Dendritic cell treated with granulocyte-macrophage colony-stimulating factor and Interleukin-4, amounts not matched to agents 40 ng/mL and 50 ng/mL, for 4 days (primary cell): ENCODE data around the gene ATOSA.

Source experiments
- H3K27ac Mint-ChIP-seq: one replicate; pipeline ENCODE4 v1.8.0; 2022; ENCODE audit warnings: mild to moderate bottlenecking, mixed read lengths
- H3K27me3 Mint-ChIP-seq: one replicate; pipeline ENCODE4 v1.8.0; 2022; ENCODE audit warnings: mild to moderate bottlenecking, mixed read lengths
- H3K36me3 Mint-ChIP-seq: one replicate; pipeline ENCODE4 v1.8.0; 2022; ENCODE audit warnings: low read depth, mixed read lengths
- H3K4me1 Mint-ChIP-seq: one replicate; pipeline ENCODE4 v1.8.0; 2022; ENCODE audit warnings: low read depth, mixed read lengths
- H3K4me3 Mint-ChIP-seq: one replicate; pipeline ENCODE4 v1.8.0; 2022; ENCODE audit warnings: mild to moderate bottlenecking, moderate library complexity, mixed read lengths
- H3K9me3 Mint-ChIP-seq: one replicate; pipeline ENCODE4 v1.8.0; 2022; ENCODE audit warnings: mixed read lengths
- intact Hi-C: fragments of 100-400 bp; cut with micrococcal nuclease; formaldehyde crosslinking; loops from one replicate; pipeline ENCODE4 v1.15.0; 2022

Gene ATOSA

GRCh38 chr15:52709187-52709981 is 30.2 kb upstream of the ATOSA start:
- Mint-ChIP-seq H3K9me3 (no peaks in the 10 kb centered on the region), H3K27me3 (peaks cover 8% of the 10 kb centered on the region), H3K4me1 (peaks cover 8% of the 10 kb centered on the region), H3K36me3 (no peaks in the 10 kb centered on the region), H3K27ac (no peak overlapping the region), H3K4me3 (no peak overlapping the region)
- intact Hi-C loops = no loop called here

GRCh38 chr15:52706091-52706490 is 26.9 kb upstream of the ATOSA start:
- Mint-ChIP-seq H3K4me3 (no peak overlapping the region), H3K27ac (no peak overlapping the region), H3K4me1 (peaks cover 8% of the 10 kb centered on the region), H3K36me3 (no peaks in the 10 kb centered on the region), H3K9me3 (no peaks in the 10 kb centered on the region), H3K27me3 (peaks cover 6% of the 10 kb centered on the region)
- intact Hi-C loops = no loop called here

GRCh38 chr15:52702390-52702789 is 23.2 kb upstream of the ATOSA start:
- Mint-ChIP-seq H3K4me3 (no peak overlapping the region), H3K4me1 (no peaks in the 10 kb centered on the region), H3K27me3 (peaks cover 3% of the 10 kb centered on the region)

GRCh38 chr15:52699457-52699856 is 20.3 kb upstream of the ATOSA start:
- Mint-ChIP-seq H3K4me1 (peaks cover 5% of the 10 kb centered on the region), H3K27me3 (peaks cover 2% of the 10 kb centered on the region), H3K4me3 (no peak overlapping the region), H3K27ac (no peak overlapping the region), H3K9me3 (no peaks in the 10 kb centered on the region), H3K36me3 (no peaks in the 10 kb centered on the region)
- intact Hi-C loops = no loop called here

More at GRCh38 chr15:52702390-52702789, 23.2 kb upstream of the ATOSA start:
- H3K27ac Mint-ChIP-seq = no peak overlapping the region
- intact Hi-C loops = no loop called here
- H3K9me3 Mint-ChIP-seq = no peaks in the 10 kb centered on the region
- no peaks in the 10 kb centered on the region for H3K36me3 Mint-ChIP-seq

- peaks cover 2% of the 10 kb centered on the region for H3K27me3 Mint-ChIP-seq
- no peak overlapping the region for H3K27ac Mint-ChIP-seq
- no peaks in the 10 kb centered on the region for H3K9me3 Mint-ChIP-seq
These were observed 19.3 kb upstream of the ATOSA start for GRCh38 chr15:52698514-52698913.

GRCh38 chr15:52697051-52697450 is 17.9 kb upstream of the ATOSA start:
- intact Hi-C loops = no loop called here
- H3K27me3 Mint-ChIP-seq = peaks cover 2% of the 10 kb centered on the region
- H3K4me3 Mint-ChIP-seq = no peak overlapping the region
- H3K9me3 Mint-ChIP-seq = no peaks in the 10 kb centered on the region
- no peaks in the 10 kb centered on the region for H3K36me3 Mint-ChIP-seq
- H3K4me1 Mint-ChIP-seq = peaks cover 5% of the 10 kb centered on the region
- no peak overlapping the region for H3K27ac Mint-ChIP-seq

More at GRCh38 chr15:52698514-52698913, 19.3 kb upstream of the ATOSA start:
- no peak overlapping the region for H3K4me3 Mint-ChIP-seq
- intact Hi-C loops = no loop called here
- no peaks in the 10 kb centered on the region for H3K36me3 Mint-ChIP-seq
- H3K4me1 Mint-ChIP-seq = peaks cover 5% of the 10 kb centered on the region

- Mint-ChIP-seq H3K4me1 (peaks cover 5% of the 10 kb centered on the region), H3K27me3 (peaks cover 2% of the 10 kb centered on the region), H3K36me3 (no peaks in the 10 kb centered on the region), H3K9me3 (no peaks in the 10 kb centered on the region), H3K4me3 (no peak overlapping the region), H3K27ac (no peak overlapping the region)
- intact Hi-C loops = no loop called here
These were observed 16.0 kb upstream of the ATOSA start for GRCh38 chr15:52695154-52695553.

GRCh38 chr15:52689562-52689961 is 10.4 kb upstream of the ATOSA start:
- H3K4me3 Mint-ChIP-seq = no peak overlapping the region
- no peaks in the 10 kb centered on the region for H3K27me3 Mint-ChIP-seq
- H3K36me3 Mint-ChIP-seq = no peaks in the 10 kb centered on the region
- no peak overlapping the region for H3K27ac Mint-ChIP-seq
- intact Hi-C loops = no loop called here
- no peaks in the 10 kb centered on the region for H3K9me3 Mint-ChIP-seq
- H3K4me1 Mint-ChIP-seq = no peaks in the 10 kb centered on the region

- no peak overlapping the region for H3K27ac Mint-ChIP-seq
- H3K27me3 Mint-ChIP-seq = peaks cover 11% of the 10 kb centered on the region
- H3K4me3 Mint-ChIP-seq = no peak overlapping the region
- intact Hi-C loops = no loop called here
- peaks cover 11% of the 10 kb centered on the region for H3K36me3 Mint-ChIP-seq
- H3K4me1 Mint-ChIP-seq = peaks cover 8% of the 10 kb centered on the region
- H3K9me3 Mint-ChIP-seq = no peaks in the 10 kb centered on the region
These were observed 4.4 kb upstream of the ATOSA start for GRCh38 chr15:52683580-52683979.

GRCh38 chr15:52682781-52683180 is 3.6 kb upstream of the ATOSA start:
- H3K27ac Mint-ChIP-seq = no peak overlapping the region
- H3K4me3 Mint-ChIP-seq = no peak overlapping the region
- peaks cover 18% of the 10 kb centered on the region for H3K36me3 Mint-ChIP-seq
- intact Hi-C loops = no loop called here
- peaks cover 16% of the 10 kb centered on the region for H3K4me1 Mint-ChIP-seq
- peaks cover 11% of the 10 kb centered on the region for H3K27me3 Mint-ChIP-seq
- H3K9me3 Mint-ChIP-seq = no peaks in the 10 kb centered on the region

GRCh38 chr15:52682200-52682599 is 3.0 kb upstream of the ATOSA start:
- Mint-ChIP-seq H3K4me1 (peaks cover 22% of the 10 kb centered on the region), H3K9me3 (no peaks in the 10 kb centered on the region), H3K27ac (no peak overlapping the region)

GRCh38 chr15:52681441-52681840 is 2.3 kb upstream of the ATOSA start:
- H3K4me1 Mint-ChIP-seq = peaks cover 25% of the 10 kb centered on the region
- peaks cover 11% of the 10 kb centered on the region for H3K27me3 Mint-ChIP-seq
- H3K9me3 Mint-ChIP-seq = no peaks in the 10 kb centered on the region
- H3K4me3 Mint-ChIP-seq = no peak overlapping the region
- intact Hi-C loops = no loop called here
- H3K27ac Mint-ChIP-seq = no peak overlapping the region
- H3K36me3 Mint-ChIP-seq = peaks cover 18% of the 10 kb centered on the region

More at GRCh38 chr15:52682200-52682599, 3.0 kb upstream of the ATOSA start:
- Mint-ChIP-seq H3K36me3 (peaks cover 18% of the 10 kb centered on the region), H3K4me3 (no peak overlapping the region), H3K27me3 (peaks cover 11% of the 10 kb centered on the region)
- intact Hi-C loops = no loop called here

- peaks cover 24% of the 10 kb centered on the region for H3K36me3 Mint-ChIP-seq
- peaks cover 25% of the 10 kb centered on the region for H3K4me1 Mint-ChIP-seq
- H3K27me3 Mint-ChIP-seq = peaks cover 11% of the 10 kb centered on the region
- no peak overlapping the region for H3K27ac Mint-ChIP-seq
- H3K9me3 Mint-ChIP-seq = no peaks in the 10 kb centered on the region
- H3K4me3 Mint-ChIP-seq = no peak overlapping the region
- intact Hi-C loops = no loop called here
These were observed 1.6 kb upstream of the ATOSA start for GRCh38 chr15:52680761-52681160.

GRCh38 chr15:52680041-52680391 is 828 bp upstream of the ATOSA start:
- Mint-ChIP-seq H3K27me3 (peaks cover 11% of the 10 kb centered on the region), H3K36me3 (peaks cover 31% of the 10 kb centered on the region), H3K27ac (peak overlapping the region; percentile 98), H3K9me3 (no peaks in the 10 kb centered on the region), H3K4me1 (peaks cover 25% of the 10 kb centered on the region), H3K4me3 (peak overlapping the region; percentile 37)
- intact Hi-C loops = no loop called here
